ENCODE results near the gene FDX2.

FDX2 gene

GRCh38 chr19:10299545-10300458 lies 16.0 kb downstream of the FDX2 start:
- DNase-seq, result no peak

- no peak for DNase-seq
Observed at GRCh38 chr19:10295847-10296591, 19.8 kb downstream of the FDX2 start.

- no peak for DNase-seq
Observed at GRCh38 chr19:10295305-10295846, 20.4 kb downstream of the FDX2 start.

- no peak for DNase-seq
Observed at GRCh38 chr19:10294368-10294697, 21.5 kb downstream of the FDX2 start.

- DNase-seq, result no peak
Observed at GRCh38 chr19:10293637-10294367, 22.0 kb downstream of the FDX2 start.

- no peak for DNase-seq
Observed at GRCh38 chr19:10292789-10293636, 22.8 kb downstream of the FDX2 start.

GRCh38 chr19:10292206-10292788 lies 23.5 kb downstream of the FDX2 start:
- DNase-seq, result peak; percentile 49

- DNase-seq, result no peak
Observed at GRCh38 chr19:10291554-10292205, 24.1 kb downstream of the FDX2 start.

GRCh38 chr19:10290876-10291553 lies 24.8 kb downstream of the FDX2 start:
- peak; percentile 41 for DNase-seq

- no peak for DNase-seq
Observed at GRCh38 chr19:10290357-10290875, 25.4 kb downstream of the FDX2 start.

GRCh38 chr19:10289836-10290356 lies 25.9 kb downstream of the FDX2 start, which contains the start of gene ICAM5:
Gene ICAM5 (plus strand): TSS chr19:10289952. CDS start chr19:10290044, 92 bp downstream.
- no peak for DNase-seq

- peak; percentile 41 for DNase-seq
Observed at GRCh38 chr19:10289167-10289835, 26.5 kb downstream of the FDX2 start.

GRCh38 chr19:10288662-10289166 lies 27.1 kb downstream of the FDX2 start:
- DNase-seq, result peak; percentile 55

GRCh38 chr19:10286803-10287737 lies 28.7 kb downstream of the FDX2 start, which contains the start of gene ICAM4:
Gene ICAM4 (plus strand): TSS chr19:10286955. CDS start chr19:10287013, 58 bp downstream.
- DNase-seq, result peak; percentile 56

- DNase-seq, result no peak
Observed at GRCh38 chr19:10285393-10285792, 30.4 kb downstream of the FDX2 start.

GRCh38 chr19:10284960-10285278 lies 30.9 kb downstream of the FDX2 start:
- DNase-seq, result no peak

GRCh38 chr19:10284065-10284959 lies 31.5 kb downstream of the FDX2 start:
- no peak for DNase-seq

Measured in right hindlimb (tissue), 1 donor.